HEK293 (cell line): Measurements from ENCODE around the gene FGF8.

Experiments used
- GLIS2 ChIP-seq: fragments of 450-650 bp; formaldehyde crosslinking; IDR thresholded peaks from 2 replicates; pipeline ENCODE4 v1.5.1; 2016; ENCODE audit warnings: missing biosample characterization, missing genetic modification characterization
- KLF7 ChIP-seq: fragments of 450-650 bp; formaldehyde crosslinking; IDR thresholded peaks from 2 replicates; pipeline ENCODE4 v1.5.1; 2016; ENCODE audit warnings: missing biosample characterization, missing genetic modification characterization, borderline replicate concordance
- MZF1 ChIP-seq: fragments of 450-650 bp; formaldehyde crosslinking; IDR thresholded peaks from 2 replicates; pipeline ENCODE4 v1.5.1; 2017; ENCODE audit warnings: missing biosample characterization, missing genetic modification characterization, borderline replicate concordance
- REST ChIP-seq: fragments of 450-650 bp; formaldehyde crosslinking; IDR thresholded peaks from 2 replicates; pipeline ENCODE4 v1.5.1; 2016; ENCODE audit warnings: missing biosample characterization, missing genetic modification characterization
- SCRT1 ChIP-seq: fragments of 450-650 bp; formaldehyde crosslinking; IDR thresholded peaks from 2 replicates; pipeline ENCODE4 v1.5.1; 2016; ENCODE audit warnings: missing biosample characterization, missing genetic modification characterization, borderline replicate concordance
- TCF7L2 ChIP-seq: IDR thresholded peaks from 2 replicates; pipeline ENCODE4 v1.6.1; 2011; ENCODE audit warnings: low read depth, mild to moderate bottlenecking, inconsistent platforms, low read length, moderate library complexity, borderline replicate concordance
- TRIM28 ChIP-seq: IDR thresholded peaks from 2 replicates; pipeline ENCODE4 v1.6.1; 2011; ENCODE audit warnings: low read length, control low read depth, borderline replicate concordance
- ZBTB10 ChIP-seq: fragments of 450-650 bp; formaldehyde crosslinking; IDR thresholded peaks from 2 replicates; pipeline ENCODE4 v1.5.1; 2016; ENCODE audit warnings: missing biosample characterization, missing genetic modification characterization
- ZBTB17 ChIP-seq: fragments of 450-650 bp; formaldehyde crosslinking; IDR thresholded peaks from 2 replicates; pipeline ENCODE4 v1.5.1; 2016; ENCODE audit warnings: missing biosample characterization, missing genetic modification characterization
- ZBTB44 ChIP-seq: fragments of 450-650 bp; IDR thresholded peaks from 2 replicates; pipeline ENCODE4 v1.5.1; 2018; ENCODE audit warnings: missing biosample characterization, mild to moderate bottlenecking, missing genetic modification characterization
- ZBTB8A ChIP-seq: fragments of 450-650 bp; formaldehyde crosslinking; IDR thresholded peaks from 2 replicates; pipeline ENCODE4 v1.5.1; 2016; ENCODE audit warnings: missing biosample characterization, missing genetic modification characterization
- ZIC2 ChIP-seq: fragments of 450-650 bp; formaldehyde crosslinking; IDR thresholded peaks from 2 replicates; pipeline ENCODE4 v1.5.1; 2016; ENCODE audit warnings: missing biosample characterization, missing genetic modification characterization
- ZNF114 ChIP-seq: fragments of 450-650 bp; formaldehyde crosslinking; IDR thresholded peaks from 2 replicates; pipeline ENCODE4 v1.5.0; 2017; ENCODE audit warnings: missing biosample characterization, missing genetic modification characterization
- ZNF148 ChIP-seq: fragments of 450-650 bp; formaldehyde crosslinking; IDR thresholded peaks from 2 replicates; pipeline ENCODE4 v1.5.0; 2017; ENCODE audit warnings: missing biosample characterization, missing genetic modification characterization, borderline replicate concordance
- ZNF214 ChIP-seq: fragments of 450-650 bp; formaldehyde crosslinking; IDR thresholded peaks from 2 replicates; pipeline ENCODE4 v1.5.1; 2017; ENCODE audit warnings: missing biosample characterization, mild to moderate bottlenecking, missing genetic modification characterization, borderline replicate concordance
- ZNF324 ChIP-seq: fragments of 450-650 bp; formaldehyde crosslinking; IDR thresholded peaks from 2 replicates; pipeline ENCODE4 v1.5.1; 2016; ENCODE audit warnings: missing biosample characterization, missing genetic modification characterization
- ZNF473 ChIP-seq: fragments of 450-650 bp; formaldehyde crosslinking; IDR thresholded peaks from 2 replicates; pipeline ENCODE4 v1.5.1; 2017; ENCODE audit warnings: missing biosample characterization, missing genetic modification characterization
- ZNF560 ChIP-seq: fragments of 450-650 bp; formaldehyde crosslinking; IDR thresholded peaks from 2 replicates; pipeline ENCODE4 v1.5.1; 2017; ENCODE audit warnings: missing biosample characterization, missing genetic modification characterization, borderline replicate concordance
- ZNF571 ChIP-seq: fragments of 450-650 bp; formaldehyde crosslinking; IDR thresholded peaks from 2 replicates; pipeline ENCODE4 v1.5.0; 2017; ENCODE audit warnings: missing biosample characterization, missing genetic modification characterization
- ZNF621 ChIP-seq: fragments of 450-650 bp; formaldehyde crosslinking; IDR thresholded peaks from 2 replicates; pipeline ENCODE4 v1.5.1; 2017; ENCODE audit warnings: missing biosample characterization, missing genetic modification characterization
- ZNF707 ChIP-seq: fragments of 450-650 bp; formaldehyde crosslinking; IDR thresholded peaks from 2 replicates; pipeline ENCODE4 v1.5.1; 2016; ENCODE audit warnings: missing biosample characterization, missing genetic modification characterization
- ZNF76 ChIP-seq: fragments of 450-650 bp; formaldehyde crosslinking; IDR thresholded peaks from 2 replicates; pipeline ENCODE4; 2016; ENCODE audit warnings: low read depth, missing biosample characterization, missing genetic modification characterization, borderline replicate concordance
- ZNF785 ChIP-seq: fragments of 450-650 bp; formaldehyde crosslinking; IDR thresholded peaks from 2 replicates; pipeline ENCODE4 v1.5.1; 2016; ENCODE audit warnings: missing biosample characterization, missing genetic modification characterization
- ZSCAN23 ChIP-seq: fragments of 450-650 bp; formaldehyde crosslinking; IDR thresholded peaks from 2 replicates; pipeline ENCODE4 v1.5.1; 2016; ENCODE audit warnings: missing biosample characterization, missing genetic modification characterization
- TF ChIP-seq, protein P1 (sequence below): fragments of 450-650 bp; formaldehyde crosslinking; IDR thresholded peaks from 2 replicates; pipeline ENCODE4 v1.5.1; 2016; ENCODE audit warnings: missing biosample characterization, missing genetic modification characterization
- TF ChIP-seq, protein P2 (sequence below): fragments of 450-650 bp; formaldehyde crosslinking; IDR thresholded peaks from 2 replicates; pipeline ENCODE4 v1.5.1; 2017; ENCODE audit warnings: missing biosample characterization, missing genetic modification characterization

FGF8 gene

GRCh38 chr10:101778781-101779543, 3.0 kb upstream of the FGF8 start (continued):
- TF ChIP-seq ZBTB44 (tag by site-specific recombination) (no peak), TCF7L2 (peak; percentile 77; the same call in 1 of the 2 replicates), ZSCAN23 (0 out of 2 replicates have a peak, but pooled peaks have one; percentile 25), ZNF148 (tag by site-specific recombination) (no peak), GLIS2 (no peak), ZNF571 (tag by site-specific recombination) (no peak), ZNF560 (tag by site-specific recombination) (no peak), ZNF621 (tag by site-specific recombination) (no peak), ZNF214 (no peak), ZBTB17 (tag by site-specific recombination) (peak; percentile 68), SCRT1 (tag by site-specific recombination) (no peak), ZNF324 (tag by site-specific recombination) (no peak), KLF7 (tag by site-specific recombination) (peak; percentile 70; the same call in 1 of the 2 replicates), MZF1 (tag by site-specific recombination) (no peak), ZIC2 (peak; percentile 5; the same call in 1 of the 2 replicates), ZNF473 (tag by site-specific recombination) (no peak), ZBTB10 (no peak), ZNF707 (tag by site-specific recombination) (no peak), TRIM28 (no peak), REST (tag by site-specific recombination) (no peak), ZNF76 (tag by site-specific recombination) (no peak), ZBTB8A (tag by site-specific recombination) (peak; percentile 59; the same call in 1 of the 2 replicates), ZNF785 (no peak), ZNF114 (tag by site-specific recombination) (no peak)
- TF ChIP-seq, protein P1, sequence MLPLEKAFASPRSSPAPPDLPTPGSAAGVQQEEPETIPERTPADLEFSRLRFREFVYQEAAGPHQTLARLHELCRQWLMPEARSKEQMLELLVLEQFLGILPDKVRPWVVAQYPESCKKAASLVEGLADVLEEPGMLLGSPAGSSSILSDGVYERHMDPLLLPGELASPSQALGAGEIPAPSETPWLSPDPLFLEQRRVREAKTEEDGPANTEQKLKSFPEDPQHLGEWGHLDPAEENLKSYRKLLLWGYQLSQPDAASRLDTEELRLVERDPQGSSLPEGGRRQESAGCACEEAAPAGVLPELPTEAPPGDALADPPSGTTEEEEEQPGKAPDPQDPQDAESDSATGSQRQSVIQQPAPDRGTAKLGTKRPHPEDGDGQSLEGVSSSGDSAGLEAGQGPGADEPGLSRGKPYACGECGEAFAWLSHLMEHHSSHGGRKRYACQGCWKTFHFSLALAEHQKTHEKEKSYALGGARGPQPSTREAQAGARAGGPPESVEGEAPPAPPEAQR (tag by site-specific recombination): no peak
- TF ChIP-seq, protein P2, sequence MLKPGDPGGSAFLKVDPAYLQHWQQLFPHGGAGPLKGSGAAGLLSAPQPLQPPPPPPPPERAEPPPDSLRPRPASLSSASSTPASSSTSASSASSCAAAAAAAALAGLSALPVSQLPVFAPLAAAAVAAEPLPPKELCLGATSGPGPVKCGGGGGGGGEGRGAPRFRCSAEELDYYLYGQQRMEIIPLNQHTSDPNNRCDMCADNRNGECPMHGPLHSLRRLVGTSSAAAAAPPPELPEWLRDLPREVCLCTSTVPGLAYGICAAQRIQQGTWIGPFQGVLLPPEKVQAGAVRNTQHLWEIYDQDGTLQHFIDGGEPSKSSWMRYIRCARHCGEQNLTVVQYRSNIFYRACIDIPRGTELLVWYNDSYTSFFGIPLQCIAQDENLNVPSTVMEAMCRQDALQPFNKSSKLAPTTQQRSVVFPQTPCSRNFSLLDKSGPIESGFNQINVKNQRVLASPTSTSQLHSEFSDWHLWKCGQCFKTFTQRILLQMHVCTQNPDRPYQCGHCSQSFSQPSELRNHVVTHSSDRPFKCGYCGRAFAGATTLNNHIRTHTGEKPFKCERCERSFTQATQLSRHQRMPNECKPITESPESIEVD (tag by site-specific recombination): no peak
